ENCODE results near the gene TLE6.

TLE6 gene

GRCh38 chr19:2964874-2965273 is 12.5 kb upstream of the TLE6 start:
- H3K27ac ChIP-seq: no peak overlapping the region
- TF ChIP-seq CTCF (conservative IDR thresholded peaks at IDR 0.05): no peak
- TF ChIP-seq ZFX (IDR thresholded peaks at IDR 0.05): no peak

GRCh38 chr19:2967972-2968371 is 9.4 kb upstream of the TLE6 start:
- no peak overlapping the region for H3K27ac ChIP-seq
- TF ChIP-seq ZFX (IDR thresholded peaks at IDR 0.05) (no peak), CTCF (conservative IDR thresholded peaks at IDR 0.05) (no peak)

- peak overlapping the region; percentile 36 for H3K27ac ChIP-seq
- TF ChIP-seq CTCF (conservative IDR thresholded peaks at IDR 0.05): no peak
- TF ChIP-seq ZFX (IDR thresholded peaks at IDR 0.05): no peak
Measured at GRCh38 chr19:2969104-2969504, 8.3 kb upstream of the TLE6 start.

GRCh38 chr19:2970201-2970835 is 7.0 kb upstream of the TLE6 start:
- no peak overlapping the region for H3K27ac ChIP-seq
- TF ChIP-seq CTCF (conservative IDR thresholded peaks at IDR 0.05): no peak
- no peak for TF ChIP-seq ZFX (IDR thresholded peaks at IDR 0.05)

GRCh38 chr19:2973229-2973628 is 4.1 kb upstream of the TLE6 start:
- H3K27ac ChIP-seq: no peak overlapping the region
- TF ChIP-seq ZFX (IDR thresholded peaks at IDR 0.05) (no peak), CTCF (conservative IDR thresholded peaks at IDR 0.05) (no peak)

- H3K27ac ChIP-seq: no peak overlapping the region
- TF ChIP-seq ZFX (IDR thresholded peaks at IDR 0.05) (no peak), CTCF (conservative IDR thresholded peaks at IDR 0.05) (no peak)
Measured at GRCh38 chr19:2974342-2975041, 2.9 kb upstream of the TLE6 start.

- peak overlapping the region; percentile 78 for H3K27ac ChIP-seq
- no peak for TF ChIP-seq ZFX (IDR thresholded peaks at IDR 0.05)
Measured at GRCh38 chr19:2976609-2977000, 759 bp upstream of the TLE6 start.

GRCh38 chr19:2977746-2978138 is 378 bp downstream of the TLE6 start:
- TF ChIP-seq CTCF (conservative IDR thresholded peaks at IDR 0.05): no peak
- TF ChIP-seq ZFX (IDR thresholded peaks at IDR 0.05): no peak

More at GRCh38 chr19:2977746-2978138, 378 bp downstream of the TLE6 start:
- H3K27ac ChIP-seq: peak overlapping the region; percentile 78
